GM21526 (cell line): Measurements from ENCODE around the gene P3H2.

Experiments used
- ATAC-seq: cut with Tn5 transposase; IDR thresholded peaks from one replicate; pipeline ENCODE4 v1.9.1; 2021; ENCODE audit warnings: moderate library complexity; ENCODE audit not compliant: unreplicated experiment, low FRiP score

The P3H2 gene

DNA sequence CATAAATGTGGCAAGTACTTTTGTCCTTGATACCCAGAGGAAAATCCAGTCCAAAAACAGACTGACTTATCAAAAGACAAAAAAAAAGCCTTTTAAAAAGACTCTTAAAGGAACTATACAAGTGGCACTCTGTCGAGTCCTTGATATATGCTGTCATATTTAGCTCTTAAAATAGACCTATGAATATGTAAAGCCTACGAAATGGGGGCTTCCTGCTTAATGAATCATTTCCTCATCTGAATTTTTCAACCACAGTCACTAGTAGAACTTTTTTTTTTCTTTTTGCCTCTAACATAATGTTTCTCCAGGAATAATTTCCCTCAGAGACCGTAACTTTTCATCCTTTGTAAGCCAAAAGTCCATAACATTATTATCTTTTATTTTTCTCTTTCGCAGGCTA, 95.8 kb downstream of the P3H2 start:
- peak; percentile 56 for ATAC-seq

DNA sequence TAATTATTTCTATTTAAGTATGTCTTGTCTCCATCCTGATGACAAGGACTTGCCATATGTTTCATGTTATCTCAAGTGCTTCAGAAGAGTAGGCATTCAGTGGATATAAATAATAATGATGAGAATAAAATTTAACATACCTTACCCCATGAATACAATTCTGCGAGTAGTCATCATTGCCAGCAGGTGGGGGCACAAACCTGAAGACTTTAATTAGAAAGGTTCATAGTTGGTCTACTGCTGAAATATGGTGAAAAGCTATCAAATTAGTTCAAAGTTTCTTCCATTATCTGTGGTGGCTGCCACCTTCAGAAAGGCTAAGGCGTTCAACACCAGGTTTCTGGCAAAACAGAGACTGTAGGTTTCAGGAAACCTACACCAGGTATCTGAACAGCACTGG, 100.9 kb downstream of the P3H2 start:
- ATAC-seq: no peak

DNA sequence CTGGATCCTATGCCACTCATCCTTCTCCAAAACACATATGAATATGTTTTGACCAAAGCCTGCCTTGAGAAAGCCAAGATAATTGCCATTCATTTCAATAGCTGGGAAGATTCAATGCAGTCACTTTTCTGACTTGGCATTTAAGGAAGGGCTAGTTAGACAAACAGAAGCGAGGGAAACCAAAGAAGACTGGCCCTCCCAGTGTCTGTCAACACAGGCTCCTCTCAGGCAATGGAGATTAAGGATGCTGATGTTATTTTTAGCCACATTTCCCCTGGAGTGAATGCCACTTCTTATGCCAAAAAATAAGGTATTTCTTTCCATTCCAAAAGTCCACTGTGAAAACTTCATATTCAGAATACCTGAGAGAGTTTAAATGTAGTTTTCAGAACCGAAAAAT, 101.7 kb downstream of the P3H2 start:
- ATAC-seq: no peak

DNA sequence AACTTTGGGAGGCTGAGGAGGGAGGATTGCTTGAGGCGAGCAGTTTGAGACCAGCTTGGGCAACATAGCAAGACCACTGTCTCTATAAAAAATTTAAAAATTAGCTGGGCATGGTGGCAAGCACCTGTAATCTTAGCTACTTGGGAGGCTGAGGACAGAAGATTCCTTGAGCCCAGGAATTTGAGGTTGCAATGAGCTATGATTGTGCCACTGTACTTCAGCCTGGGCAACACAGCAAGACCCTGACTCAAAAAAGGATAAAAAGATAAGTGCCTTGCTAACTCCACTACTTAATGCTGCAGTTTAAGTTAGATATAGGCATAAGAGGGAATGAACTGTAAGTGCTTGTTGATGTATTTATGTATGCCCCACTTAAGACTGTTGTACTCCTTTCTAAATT, 102.2 kb downstream of the P3H2 start:
- ATAC-seq: no peak

DNA sequence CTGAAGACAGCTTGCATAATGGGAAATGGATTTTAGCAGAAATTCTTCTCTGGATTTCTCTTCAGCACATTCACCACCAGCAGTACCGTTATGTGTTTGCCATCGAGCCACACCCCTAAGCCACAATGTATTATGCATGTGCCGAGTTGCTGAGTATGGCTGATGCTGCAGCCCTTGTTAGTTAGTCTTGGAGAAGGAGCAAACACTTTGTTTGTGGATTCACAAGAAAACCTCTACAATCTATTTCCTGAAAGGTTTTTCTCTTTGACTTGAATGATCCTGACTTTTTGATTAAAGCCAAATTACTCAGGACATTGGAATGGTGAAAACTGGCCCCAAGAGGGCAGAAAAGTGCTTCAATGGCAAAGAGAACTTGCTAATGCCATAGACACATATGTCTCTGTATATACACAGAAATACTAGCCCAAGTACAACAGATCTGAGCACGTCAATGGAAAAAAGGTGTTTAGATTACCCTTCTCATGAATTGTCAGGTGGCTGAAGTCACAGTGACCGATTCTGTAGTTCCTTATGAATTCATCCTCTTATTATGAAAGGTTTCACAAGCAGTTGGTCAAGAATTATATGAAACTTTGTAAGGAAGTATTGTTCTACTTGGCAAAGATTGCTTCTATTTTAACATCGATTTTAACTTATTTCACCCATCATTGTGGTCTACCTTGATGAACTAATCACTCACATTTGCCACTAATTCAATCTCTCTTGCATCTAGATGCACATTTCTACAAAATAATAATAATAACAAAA, 103.0 kb downstream of the P3H2 start:
- no peak for ATAC-seq

DNA sequence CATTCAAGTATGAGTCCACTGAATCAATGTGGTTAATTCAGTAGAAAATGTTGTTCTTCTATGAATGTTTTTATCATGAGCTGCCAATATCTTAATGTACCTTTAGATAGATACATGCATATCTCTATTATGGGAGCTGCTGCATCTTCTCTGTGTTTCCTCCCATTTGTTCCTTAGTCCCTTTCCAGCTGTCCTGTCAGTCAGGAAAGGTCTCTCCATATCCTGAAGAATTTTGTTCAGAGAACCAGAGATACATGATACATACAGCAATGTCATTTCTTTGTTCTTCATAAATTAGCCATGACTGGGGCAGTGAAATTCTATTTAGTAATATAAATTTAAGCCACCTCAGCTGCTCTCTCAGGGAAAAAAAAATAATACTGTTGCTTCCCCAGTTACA, 103.7 kb downstream of the P3H2 start:
- no peak for ATAC-seq

DNA sequence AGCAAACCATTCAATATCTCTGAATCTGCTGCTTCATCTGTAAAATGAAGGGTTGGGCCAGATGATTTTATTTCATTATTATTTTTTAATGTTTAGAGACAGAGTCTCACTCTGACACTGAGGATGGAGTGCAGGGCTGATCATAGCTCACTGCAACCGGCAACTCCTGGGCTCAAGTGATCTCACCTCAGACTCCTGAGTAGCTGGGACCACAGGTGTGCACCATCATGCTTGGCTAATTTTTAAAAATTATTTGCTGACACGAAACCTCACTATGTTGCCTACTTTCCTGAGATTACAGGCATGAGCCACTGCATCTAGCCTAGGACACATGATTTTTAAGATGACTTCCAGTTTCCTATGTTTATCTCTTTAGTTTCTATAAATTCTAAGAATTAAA, 105.8 kb downstream of the P3H2 start:
- peak; percentile 40 for ATAC-seq

DNA sequence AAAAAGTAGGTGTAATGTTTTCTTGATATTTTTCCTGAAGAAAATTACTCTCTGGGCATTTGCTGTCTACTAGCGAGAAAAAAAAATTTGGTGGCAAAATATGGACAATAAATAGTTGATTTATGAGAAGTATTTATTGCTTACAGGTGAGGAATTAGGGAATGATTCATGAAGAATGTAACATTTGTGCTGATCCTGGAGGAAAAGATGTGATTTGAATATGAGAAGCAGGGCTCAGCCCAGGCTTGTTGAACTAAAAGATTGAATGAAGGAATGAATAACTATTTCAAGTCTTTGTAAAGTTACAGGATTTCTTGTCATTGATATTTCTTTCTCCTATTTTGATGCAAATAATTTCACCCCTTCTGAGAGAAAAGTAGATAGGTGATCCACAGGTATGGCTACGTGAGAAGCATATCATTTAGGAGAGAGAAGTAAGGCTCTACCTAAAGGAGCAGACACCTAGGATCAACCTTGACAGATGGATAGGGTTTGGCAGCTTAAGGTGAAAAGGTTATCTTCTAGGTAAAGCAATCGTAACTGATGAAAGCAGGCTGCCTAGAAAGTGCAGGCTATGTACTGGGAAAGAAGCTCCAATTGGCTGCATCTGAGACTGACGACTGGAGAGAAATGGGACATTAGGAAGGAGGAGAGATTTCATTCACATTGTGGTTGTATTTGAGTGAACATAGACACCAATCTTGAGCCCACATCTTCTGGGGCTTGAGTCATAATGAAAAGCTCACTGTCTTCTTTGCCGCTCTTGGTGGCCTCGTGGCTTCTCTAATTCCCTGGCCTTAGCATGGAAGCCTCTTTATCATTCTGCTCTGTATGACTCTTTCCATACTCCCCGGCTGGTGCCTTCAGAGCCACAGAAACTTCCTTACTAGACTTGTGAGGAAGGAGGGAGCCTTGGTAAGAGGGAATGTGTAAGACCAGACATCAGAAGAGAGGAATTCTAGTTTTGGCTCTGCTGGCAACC, 106.5 kb downstream of the P3H2 start:
- ATAC-seq: peak; percentile 53

DNA sequence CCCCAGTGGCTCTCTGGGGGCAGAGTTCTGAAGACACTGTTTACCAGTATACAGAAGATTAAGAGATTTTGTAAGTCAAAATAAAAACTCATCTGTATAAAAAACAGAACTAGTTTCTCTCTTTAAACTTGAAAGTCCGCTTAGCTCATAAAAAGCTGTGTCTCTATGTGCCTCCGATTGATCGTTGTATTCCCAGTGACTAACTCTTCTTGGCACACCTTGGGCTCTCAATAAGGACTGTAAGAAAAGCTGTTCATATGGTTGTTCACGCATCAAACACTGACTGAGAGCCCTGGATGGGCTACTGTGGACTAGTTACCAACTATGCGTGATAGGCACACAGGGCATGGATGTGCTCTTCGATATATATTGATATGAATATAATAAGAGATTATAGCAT, 107.9 kb downstream of the P3H2 start:
- no peak for ATAC-seq

DNA sequence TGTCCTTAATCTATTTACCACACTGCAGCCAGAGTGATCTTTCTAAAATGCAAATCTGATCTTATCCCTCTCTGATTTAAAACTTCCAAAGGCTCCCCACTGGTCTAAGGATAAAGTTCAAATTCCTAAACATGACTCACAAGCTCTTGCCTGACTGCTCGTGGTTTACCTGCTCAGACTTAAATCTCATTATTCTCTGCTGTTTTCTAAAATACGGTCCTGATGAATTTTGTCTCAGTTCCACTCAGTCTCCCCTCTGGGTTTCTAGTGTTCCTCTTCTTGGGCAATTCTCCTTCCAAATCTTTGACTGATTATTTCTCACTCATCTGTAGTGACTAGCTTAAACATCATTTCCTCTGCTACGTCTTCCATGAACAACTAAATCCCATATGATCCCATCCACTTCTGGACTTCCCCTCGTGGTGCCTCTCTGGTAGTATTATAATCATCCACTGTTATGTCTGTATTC, 108.3 kb downstream of the P3H2 start:
- ATAC-seq: no peak

DNA sequence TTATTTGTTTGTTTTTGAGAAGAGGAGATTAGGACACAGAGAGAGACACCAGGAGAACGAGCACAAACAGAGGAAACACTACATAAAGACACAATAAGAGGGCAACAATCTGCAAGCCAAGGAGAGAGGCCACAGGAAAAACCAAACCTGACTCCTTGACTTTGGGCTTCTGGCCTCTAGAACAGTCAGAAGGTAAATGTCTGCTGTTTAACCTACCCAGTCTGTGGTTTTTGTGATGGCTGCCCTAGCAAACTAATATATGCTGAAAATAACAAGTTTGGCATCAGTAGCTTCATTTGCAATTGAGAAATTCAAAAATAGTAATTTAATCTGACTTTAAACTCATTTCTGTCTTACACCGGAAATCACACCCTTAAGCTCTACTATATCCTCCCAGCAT, 110.2 kb downstream of the P3H2 start:
- no peak for ATAC-seq

DNA sequence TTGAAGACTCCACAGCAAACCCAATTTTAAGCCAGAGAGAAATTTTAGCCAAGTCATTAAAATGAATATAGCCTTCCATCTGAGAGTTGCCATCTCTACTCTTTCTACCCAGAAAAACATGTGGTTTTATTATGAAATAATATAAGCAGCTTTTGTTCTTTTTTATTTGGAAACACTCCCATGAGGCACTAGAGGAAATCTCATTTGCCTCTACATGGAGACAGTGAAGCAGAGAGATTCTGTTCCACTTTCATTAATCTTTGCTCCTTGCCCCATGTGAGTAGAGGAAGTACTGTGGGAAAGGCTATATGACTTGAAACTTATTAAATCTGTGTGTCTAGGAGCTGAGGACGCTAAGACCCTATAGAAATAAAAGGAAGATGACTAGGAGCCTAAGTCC, 111.1 kb downstream of the P3H2 start:
- ATAC-seq: no peak

DNA sequence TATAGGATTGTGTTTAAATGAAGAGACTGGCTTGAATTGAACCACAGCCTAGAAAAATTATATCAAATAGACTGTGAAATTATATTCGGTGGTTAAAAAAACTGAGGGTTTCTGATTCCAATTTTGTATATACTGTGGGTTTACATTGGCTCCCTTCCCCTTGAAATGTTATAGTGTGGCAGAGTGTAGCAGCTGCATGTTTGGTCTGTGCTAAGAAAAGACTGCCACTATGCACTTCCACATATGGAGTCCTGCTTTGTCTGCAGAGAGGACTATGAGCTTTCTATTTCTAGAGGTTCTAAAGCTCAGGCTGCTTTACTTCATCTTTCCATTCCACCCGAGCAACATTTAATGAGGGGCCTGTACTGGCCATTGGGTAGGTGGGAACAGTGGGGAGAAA, 112.3 kb downstream of the P3H2 start:
- ATAC-seq: no peak

DNA sequence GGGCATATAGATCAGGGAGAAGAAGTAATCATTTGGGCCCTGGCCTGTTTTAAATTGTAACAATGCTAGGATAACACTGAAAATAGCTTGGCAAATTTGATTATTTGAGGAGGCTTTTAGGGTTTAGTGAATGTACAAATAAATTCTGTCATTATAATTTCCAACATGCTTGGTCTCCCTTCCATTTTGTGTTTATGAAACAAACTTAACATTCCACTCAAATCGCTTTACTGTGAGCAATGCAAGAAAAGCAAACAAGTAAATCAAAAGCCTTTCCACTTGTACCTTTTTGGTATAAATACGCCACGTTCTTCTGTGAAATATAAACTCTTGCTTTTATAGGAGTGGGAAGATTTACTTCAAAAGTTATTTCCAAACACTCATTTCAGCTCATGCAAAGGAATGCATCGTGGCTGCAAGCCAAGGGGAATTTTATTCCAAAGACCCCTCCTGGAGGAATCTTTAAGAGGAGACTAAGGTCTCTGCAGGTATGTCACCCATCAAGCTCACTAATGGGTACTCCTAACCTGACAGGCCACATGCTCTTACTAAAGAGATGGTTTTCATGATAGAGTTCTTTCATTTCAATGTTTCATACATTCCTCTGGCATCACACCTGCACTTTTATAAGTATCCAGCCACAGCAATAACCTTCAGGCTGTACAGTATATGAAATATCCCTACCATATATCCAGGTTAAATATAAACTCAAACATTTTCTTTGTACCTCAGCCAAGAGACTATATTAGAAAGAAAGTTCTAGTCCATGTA, 115.2 kb downstream of the P3H2 start:
- ATAC-seq: no peak

DNA sequence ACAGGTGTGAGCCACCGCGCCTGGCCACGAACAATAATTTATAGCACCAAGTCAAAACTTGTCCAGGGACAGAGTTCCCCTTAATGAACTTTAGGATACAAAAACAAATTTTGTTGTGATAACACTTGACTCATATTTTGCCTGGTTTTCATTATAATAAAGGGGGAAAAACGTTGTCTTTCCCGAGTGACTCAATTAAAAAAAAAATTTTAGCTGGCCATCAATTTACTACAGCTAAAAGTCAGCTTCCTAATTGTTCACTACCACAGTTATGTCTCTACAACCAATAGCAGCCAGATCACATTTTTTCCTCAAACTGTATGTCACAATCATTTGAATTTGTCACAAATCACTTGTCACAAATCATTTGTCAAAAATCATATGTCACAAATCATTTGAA, 116.0 kb downstream of the P3H2 start:
- ATAC-seq: no peak

DNA sequence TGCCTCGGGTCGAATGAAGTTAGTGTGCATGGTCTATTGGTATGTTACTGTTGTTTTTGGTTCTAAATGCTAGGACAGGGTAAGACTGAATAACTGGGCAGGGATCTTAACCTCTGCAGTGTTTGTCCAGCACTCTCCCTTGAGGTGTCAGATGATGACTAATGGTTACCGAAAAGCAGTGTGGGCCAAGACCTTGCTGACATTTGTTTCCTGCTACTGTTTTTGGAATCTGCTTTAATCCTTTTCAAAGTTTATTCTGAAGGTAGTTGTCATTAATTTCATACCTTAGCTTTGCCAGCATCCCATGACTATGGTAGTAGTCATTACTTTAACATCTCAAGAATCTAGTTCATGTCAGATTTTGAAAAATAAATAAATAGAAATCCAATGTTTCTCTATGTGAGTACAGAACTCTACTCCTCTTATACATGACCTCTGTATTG, 117.0 kb downstream of the P3H2 start:
- ATAC-seq: no peak

DNA sequence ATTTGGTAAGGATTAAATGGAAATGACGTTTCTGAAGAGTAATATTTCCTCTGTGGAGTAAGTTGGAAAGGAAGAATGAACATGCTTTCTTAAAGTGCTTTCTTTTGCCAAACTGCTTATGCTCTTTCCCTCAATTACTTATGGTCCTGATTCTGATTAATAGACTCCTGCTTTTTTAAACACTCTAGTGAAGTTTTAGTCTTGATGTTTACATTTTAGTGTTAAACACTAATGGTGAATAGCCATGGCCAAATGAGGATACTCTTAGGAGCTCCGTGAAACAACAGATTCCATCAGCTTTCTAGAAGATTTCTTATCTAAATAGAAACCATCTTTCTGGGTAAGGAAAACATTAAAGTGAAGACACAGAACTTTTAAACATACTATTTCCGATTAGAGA, 117.6 kb downstream of the P3H2 start:
- no peak for ATAC-seq

DNA sequence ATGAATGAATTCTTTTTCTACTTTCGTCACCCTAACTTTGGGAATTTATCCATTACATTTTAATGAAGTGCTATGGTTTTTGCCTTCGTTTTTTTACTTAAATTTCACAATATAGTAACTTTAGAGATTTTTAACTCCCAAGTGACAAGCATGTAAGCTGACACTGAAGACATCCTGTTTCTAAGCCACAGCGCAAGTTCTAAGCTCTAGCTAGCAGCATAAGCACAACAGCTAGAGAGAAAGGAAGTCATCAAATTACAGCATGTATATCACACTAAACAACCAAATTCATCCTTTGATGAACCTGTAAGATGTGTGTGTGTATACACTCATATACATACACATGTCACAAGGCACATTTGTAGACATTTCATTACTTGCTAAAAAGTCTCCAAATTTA, 119.3 kb downstream of the P3H2 start:
- ATAC-seq: no peak

DNA sequence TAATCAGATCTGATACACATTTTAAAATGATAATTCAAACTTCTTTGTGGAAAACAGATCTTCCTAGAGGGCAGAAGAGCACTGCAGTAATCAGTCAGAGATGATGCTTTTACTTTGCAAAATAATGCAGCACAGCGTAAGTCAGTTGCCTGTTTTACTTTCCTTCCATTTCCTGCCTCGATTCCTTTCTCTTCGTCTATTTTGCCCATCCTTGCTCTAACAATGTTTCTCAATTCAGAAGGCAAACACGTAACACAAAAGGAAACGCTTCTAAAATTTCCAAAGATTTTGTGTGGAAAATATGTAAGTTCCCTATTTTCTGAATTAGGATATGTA, 119.9 kb downstream of the P3H2 start:
- ATAC-seq: no peak

DNA sequence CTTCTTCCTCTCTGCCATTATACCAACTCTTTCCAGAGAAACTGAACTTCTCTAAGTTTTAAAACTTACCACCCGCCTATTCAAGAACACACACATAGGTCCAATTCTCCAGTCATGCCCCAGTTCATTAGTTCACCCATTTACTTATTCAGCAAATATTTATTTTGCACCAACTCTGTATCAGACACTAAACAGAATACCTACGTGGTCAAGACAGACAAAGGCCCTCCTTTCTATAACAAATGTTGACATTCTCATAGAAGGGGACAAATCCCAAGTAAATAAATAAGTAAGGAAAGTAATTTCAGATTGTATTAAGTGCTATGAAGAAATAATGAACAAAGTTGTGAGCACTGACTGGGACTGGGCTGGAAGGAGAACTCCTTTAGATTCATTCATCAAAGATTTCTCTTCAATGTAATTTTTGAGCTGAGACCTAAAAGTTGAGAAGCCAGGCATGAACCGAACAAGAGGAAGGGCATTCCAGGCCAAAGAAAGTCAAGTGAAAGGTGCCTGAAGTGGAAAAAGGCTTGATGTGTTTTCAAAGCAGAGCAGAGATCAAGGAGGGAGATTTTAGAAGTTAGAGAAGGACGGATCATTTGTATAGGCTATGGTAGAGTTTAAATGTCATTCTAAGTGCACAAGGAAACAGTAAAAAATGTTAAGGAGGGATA, 120.4 kb downstream of the P3H2 start:
- no peak for ATAC-seq
